Lower lobe of right lung (tissue), 2 donors: ENCODE results near the gene FIBIN. TPM values are rescaled to one million over a fixed set of nuclear protein-coding genes. Genes with fewer than 3 reads are reported as not detected.
A peak's percentile ranks its signal among the peaks of the same experiment; 100 is the strongest.

Experiments
- ATAC-seq, 2 donors: fragments of 200-7000 bp; cut with Tn5 transposase; one replicate each; pipeline ENCODE4 v1.9.1; 2020 to 2022; ENCODE audit warnings: mild to moderate bottlenecking in 2 of 2, moderate library complexity in 2 of 2
- DNase-seq: peaks from one replicate; pipeline ENCODE4 v3.0.0-alpha.2; 2020
- H3K27ac ChIP-seq: fragments of 200-600 bp; one replicate; pipeline ENCODE4 v1.8.0; 2022
- H3K27me3 ChIP-seq: fragments of 200-600 bp; one replicate; pipeline ENCODE4 v1.8.0; 2022; ENCODE audit warnings: low read depth
- H3K36me3 ChIP-seq: fragments of 200-600 bp; one replicate; pipeline ENCODE4 v1.8.0; 2022; ENCODE audit warnings: mild to moderate bottlenecking
- H3K4me1 ChIP-seq: fragments of 200-600 bp; one replicate; pipeline ENCODE4 v1.8.0; 2022
- H3K4me3 ChIP-seq: fragments of 200-600 bp; one replicate; pipeline ENCODE4 v1.8.0; 2022; ENCODE audit warnings: mild to moderate bottlenecking
- H3K9me3 ChIP-seq: fragments of 200-600 bp; one replicate; pipeline ENCODE4 v1.8.0; 2022
- CTCF ChIP-seq: fragments of 200-600 bp; IDR thresholded peaks from one replicate; pipeline ENCODE4 v1.8.0; 2022; ENCODE audit warnings: antibody characterized with exemption, mild to moderate bottlenecking
- intact Hi-C: fragments of 100-400 bp; cut with DNase I; formaldehyde crosslinking; loops from one replicate; pipeline ENCODE4 v1.11.0; 2022
- total RNA-seq: library from RNA; stranded (reverse); fragmentation: NEBNext Ultra II Directional; extraction: Animal tissue kit (Norgen Biotek cat#: 25700); gene quantifications from one replicate; pipeline ENCODE4 v1.2.1, GENCODE V29; 2021
- donor health status: DM: no; HTN: yes; CAD: no; lungs with severe emphysema.

Gene FIBIN
- total RNA-seq, 1 donor from 2014 or later: 27.8 TPM

GRCh38 chr11:26985470-26985869 lies 8.4 kb upstream of the FIBIN start:
- Histone ChIP-seq H3K27me3 (no peaks in the 10 kb centered on the region), H3K27ac (no peak overlapping the region), H3K4me3 (no peak overlapping the region), H3K4me1 (peaks cover 8% of the 10 kb centered on the region), H3K36me3 (no peaks in the 10 kb centered on the region), H3K9me3 (no peaks in the 10 kb centered on the region)
- ATAC-seq (no peak), DNase-seq (no peak)
- intact Hi-C loops: no loop called here
- TF ChIP-seq CTCF: no peak

DNA sequence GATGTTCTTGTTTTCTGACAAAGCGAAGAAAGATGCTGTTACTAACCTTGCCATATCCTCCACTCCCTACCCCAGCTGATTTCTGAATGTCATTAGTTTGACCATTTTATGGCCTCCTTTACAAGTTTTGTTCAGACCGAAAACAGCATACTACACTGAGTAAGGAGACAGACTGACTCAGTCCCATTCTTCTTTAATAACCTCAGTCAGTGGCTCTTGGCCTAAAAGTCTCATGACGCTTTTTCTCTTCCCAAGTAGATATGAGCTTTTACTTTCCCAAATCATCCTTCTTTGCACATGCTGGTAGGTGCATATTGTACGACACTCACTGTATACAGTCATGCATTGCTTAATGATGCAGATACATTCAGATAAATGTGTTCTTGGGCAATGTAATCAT lies 8.0 kb upstream of the FIBIN start:
- no peak for ATAC-seq
- no peaks in the 10 kb centered on the region for H3K36me3 ChIP-seq
- no peak overlapping the region for H3K27ac ChIP-seq
- H3K27me3 ChIP-seq: no peaks in the 10 kb centered on the region
- H3K4me1 ChIP-seq: peaks cover 8% of the 10 kb centered on the region
- no peak for DNase-seq
- intact Hi-C loops: no loop called here
- no peaks in the 10 kb centered on the region for H3K9me3 ChIP-seq
- no peak for TF ChIP-seq CTCF
- H3K4me3 ChIP-seq: no peak overlapping the region

DNA sequence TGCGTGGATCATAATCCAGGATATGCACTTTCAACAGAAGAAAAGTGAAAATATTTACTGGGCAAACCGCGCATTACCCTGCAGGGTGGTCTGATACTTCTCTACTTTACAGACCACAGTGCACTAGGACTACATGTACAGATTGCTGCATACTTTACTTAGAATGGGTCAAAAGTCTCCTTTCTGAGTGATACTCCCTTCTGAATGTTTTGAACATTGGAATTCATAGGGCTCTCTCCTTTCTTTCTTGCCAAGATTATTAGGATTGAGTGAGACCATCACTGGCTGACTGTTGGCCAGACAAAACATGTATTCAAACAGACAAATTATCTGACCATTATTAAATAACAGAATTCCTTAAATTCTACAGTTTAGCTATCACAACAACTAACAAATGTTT lies 6.6 kb upstream of the FIBIN start:
- H3K9me3 ChIP-seq: no peaks in the 10 kb centered on the region
- no peaks in the 10 kb centered on the region for H3K36me3 ChIP-seq
- H3K27ac ChIP-seq: peak overlapping the region; percentile 27
- no peaks in the 10 kb centered on the region for H3K27me3 ChIP-seq
- no peak overlapping the region for H3K4me3 ChIP-seq
- peaks cover 8% of the 10 kb centered on the region for H3K4me1 ChIP-seq
- peak in 1 of 2 donors; percentile 31 for ATAC-seq
- DNase-seq: no peak
- no peak for TF ChIP-seq CTCF
- intact Hi-C loops: no loop called here

- Histone ChIP-seq H3K27ac (no peak overlapping the region), H3K27me3 (no peaks in the 10 kb centered on the region), H3K4me3 (no peak overlapping the region), H3K9me3 (no peaks in the 10 kb centered on the region), H3K4me1 (peaks cover 8% of the 10 kb centered on the region), H3K36me3 (no peaks in the 10 kb centered on the region)
- DNase-seq: no peak
- intact Hi-C loops: no loop called here
- ATAC-seq: no peak
- no peak for TF ChIP-seq CTCF
Measured at GRCh38 chr11:26987731-26988130, 6.2 kb upstream of the FIBIN start.

DNA sequence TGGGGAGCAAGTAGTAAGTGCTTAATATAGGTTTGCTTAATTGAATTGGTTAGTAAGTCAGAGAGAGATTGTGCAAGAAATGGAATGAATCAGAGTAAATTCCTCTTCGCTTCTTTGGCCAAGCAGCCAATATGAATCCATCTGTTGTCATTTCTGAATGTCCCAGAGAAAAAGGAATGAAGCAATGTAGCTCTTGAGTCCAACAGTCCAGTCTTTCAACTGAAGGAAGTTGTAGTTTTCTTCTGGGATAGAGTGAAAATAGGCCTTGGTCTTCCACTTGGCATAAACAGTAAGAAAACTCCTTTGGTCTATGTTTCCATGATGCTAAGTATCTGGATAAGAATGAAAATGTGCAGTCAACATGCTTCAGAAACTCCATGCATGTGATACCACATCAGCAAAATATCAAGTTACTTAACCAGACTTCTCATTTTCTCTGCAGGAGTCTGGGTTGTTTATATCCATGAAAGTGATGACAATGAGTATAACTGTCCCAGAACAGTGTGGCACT lies 1.8 kb upstream of the FIBIN start:
- no peaks in the 10 kb centered on the region for H3K36me3 ChIP-seq
- ATAC-seq (peak; percentile 46 to 60), DNase-seq (no peak)
- H3K4me3 ChIP-seq: no peak overlapping the region
- no peaks in the 10 kb centered on the region for H3K9me3 ChIP-seq
- H3K4me1 ChIP-seq: peaks cover under 1% of the 10 kb centered on the region
- intact Hi-C loops: no loop called here
- no peak for TF ChIP-seq CTCF
- peak overlapping the region; percentile 80 for H3K27ac ChIP-seq
- H3K27me3 ChIP-seq: no peaks in the 10 kb centered on the region
